Measurements from ENCODE around the gene FAM120B.

Gene FAM120B

GRCh38 chr6:170278743-170279094, 27.8 kb upstream of the FAM120B start:
- H3K4me3 Mint-ChIP-seq: no peak overlapping the region
- no peaks in the 10 kb centered on the region for H3K9me3 Mint-ChIP-seq
- intact Hi-C loops (cut with micrococcal nuclease): no loop called here
- H3K36me3 Mint-ChIP-seq (ENCODE audit: low read depth): no peaks in the 10 kb centered on the region
- peaks cover 5% of the 10 kb centered on the region for H3K4me1 Mint-ChIP-seq (ENCODE audit: low read depth)
- no peak overlapping the region for H3K27ac Mint-ChIP-seq
- H3K27me3 Mint-ChIP-seq: peaks cover 30% of the 10 kb centered on the region

GRCh38 chr6:170279426-170279825, 27.1 kb upstream of the FAM120B start:
- no peak overlapping the region for H3K4me3 Mint-ChIP-seq
- no peak overlapping the region for H3K27ac Mint-ChIP-seq
- peaks cover 5% of the 10 kb centered on the region for H3K4me1 Mint-ChIP-seq (ENCODE audit: low read depth)
- peaks cover 31% of the 10 kb centered on the region for H3K27me3 Mint-ChIP-seq
- H3K36me3 Mint-ChIP-seq (ENCODE audit: low read depth): no peaks in the 10 kb centered on the region
- intact Hi-C loops (cut with micrococcal nuclease): no loop called here
- no peaks in the 10 kb centered on the region for H3K9me3 Mint-ChIP-seq

GRCh38 chr6:170279977-170280688, 26.4 kb upstream of the FAM120B start:
- intact Hi-C loops (cut with micrococcal nuclease): no loop called here
- no peak overlapping the region for H3K27ac Mint-ChIP-seq
- peaks cover 5% of the 10 kb centered on the region for H3K4me1 Mint-ChIP-seq (ENCODE audit: low read depth)
- H3K27me3 Mint-ChIP-seq: peaks cover 34% of the 10 kb centered on the region
- no peaks in the 10 kb centered on the region for H3K9me3 Mint-ChIP-seq
- H3K4me3 Mint-ChIP-seq: peak overlapping the region; percentile 44
- no peaks in the 10 kb centered on the region for H3K36me3 Mint-ChIP-seq (ENCODE audit: low read depth)

- H3K36me3 Mint-ChIP-seq (ENCODE audit: low read depth): no peaks in the 10 kb centered on the region
- intact Hi-C loops (cut with micrococcal nuclease): no loop called here
- peak overlapping the region; percentile 44 for H3K4me3 Mint-ChIP-seq
- no peak overlapping the region for H3K27ac Mint-ChIP-seq
- peaks cover 37% of the 10 kb centered on the region for H3K27me3 Mint-ChIP-seq
- H3K4me1 Mint-ChIP-seq (ENCODE audit: low read depth): peaks cover 5% of the 10 kb centered on the region
- H3K9me3 Mint-ChIP-seq: no peaks in the 10 kb centered on the region
Measured at GRCh38 chr6:170280689-170281045, 25.9 kb upstream of the FAM120B start.

- Mint-ChIP-seq H3K4me3 (no peak overlapping the region), H3K36me3 (ENCODE audit: low read depth) (no peaks in the 10 kb centered on the region), H3K27ac (no peak overlapping the region), H3K27me3 (peaks cover 46% of the 10 kb centered on the region), H3K4me1 (ENCODE audit: low read depth) (peaks cover 5% of the 10 kb centered on the region), H3K9me3 (no peaks in the 10 kb centered on the region)
- intact Hi-C loops (cut with micrococcal nuclease): no loop called here
Measured at GRCh38 chr6:170281331-170282292, 24.9 kb upstream of the FAM120B start.

- Mint-ChIP-seq H3K9me3 (no peaks in the 10 kb centered on the region), H3K27me3 (peaks cover 53% of the 10 kb centered on the region), H3K36me3 (ENCODE audit: low read depth) (no peaks in the 10 kb centered on the region), H3K4me1 (ENCODE audit: low read depth) (peaks cover 5% of the 10 kb centered on the region), H3K27ac (no peak overlapping the region), H3K4me3 (no peak overlapping the region)
- intact Hi-C loops (cut with micrococcal nuclease): no loop called here
Measured at GRCh38 chr6:170282512-170283158, 23.9 kb upstream of the FAM120B start.

- Mint-ChIP-seq H3K9me3 (no peaks in the 10 kb centered on the region), H3K4me1 (ENCODE audit: low read depth) (peaks cover 3% of the 10 kb centered on the region), H3K27ac (no peak overlapping the region), H3K36me3 (ENCODE audit: low read depth) (no peaks in the 10 kb centered on the region), H3K4me3 (no peak overlapping the region), H3K27me3 (peaks cover 60% of the 10 kb centered on the region)
- intact Hi-C loops (cut with micrococcal nuclease): no loop called here
Measured at GRCh38 chr6:170283212-170284081, 23.1 kb upstream of the FAM120B start.

GRCh38 chr6:170284126-170284773, 22.3 kb upstream of the FAM120B start:
- Mint-ChIP-seq H3K27ac (no peak overlapping the region), H3K36me3 (ENCODE audit: low read depth) (no peaks in the 10 kb centered on the region), H3K4me1 (ENCODE audit: low read depth) (peaks cover 11% of the 10 kb centered on the region), H3K4me3 (no peak overlapping the region), H3K27me3 (peaks cover 65% of the 10 kb centered on the region), H3K9me3 (no peaks in the 10 kb centered on the region)
- intact Hi-C loops (cut with micrococcal nuclease): no loop called here

GRCh38 chr6:170284866-170285469, 21.6 kb upstream of the FAM120B start:
- peaks cover 17% of the 10 kb centered on the region for H3K4me1 Mint-ChIP-seq (ENCODE audit: low read depth)
- no peak overlapping the region for H3K4me3 Mint-ChIP-seq
- peaks cover under 1% of the 10 kb centered on the region for H3K36me3 Mint-ChIP-seq (ENCODE audit: low read depth)
- H3K9me3 Mint-ChIP-seq: no peaks in the 10 kb centered on the region
- peaks cover 68% of the 10 kb centered on the region for H3K27me3 Mint-ChIP-seq
- no peak overlapping the region for H3K27ac Mint-ChIP-seq
- intact Hi-C loops (cut with micrococcal nuclease): no loop called here

- Mint-ChIP-seq H3K27ac (no peak overlapping the region), H3K9me3 (no peaks in the 10 kb centered on the region), H3K4me1 (ENCODE audit: low read depth) (peaks cover 22% of the 10 kb centered on the region), H3K4me3 (no peak overlapping the region), H3K27me3 (peaks cover 71% of the 10 kb centered on the region), H3K36me3 (ENCODE audit: low read depth) (peaks cover 5% of the 10 kb centered on the region)
- intact Hi-C loops (cut with micrococcal nuclease): no loop called here
Measured at GRCh38 chr6:170285482-170285881, 21.1 kb upstream of the FAM120B start.

- Mint-ChIP-seq H3K36me3 (ENCODE audit: low read depth) (peaks cover 5% of the 10 kb centered on the region), H3K27me3 (peaks cover 73% of the 10 kb centered on the region), H3K4me3 (no peak overlapping the region), H3K9me3 (no peaks in the 10 kb centered on the region), H3K4me1 (ENCODE audit: low read depth) (peaks cover 27% of the 10 kb centered on the region), H3K27ac (no peak overlapping the region)
- intact Hi-C loops (cut with micrococcal nuclease): no loop called here
Measured at GRCh38 chr6:170286246-170286933, 20.2 kb upstream of the FAM120B start.

GRCh38 chr6:170286934-170287265, 19.7 kb upstream of the FAM120B start:
- H3K27ac Mint-ChIP-seq: no peak overlapping the region
- peaks cover 73% of the 10 kb centered on the region for H3K27me3 Mint-ChIP-seq
- H3K9me3 Mint-ChIP-seq: no peaks in the 10 kb centered on the region
- H3K4me1 Mint-ChIP-seq (ENCODE audit: low read depth): peaks cover 32% of the 10 kb centered on the region
- H3K4me3 Mint-ChIP-seq: no peak overlapping the region
- intact Hi-C loops (cut with micrococcal nuclease): no loop called here
- H3K36me3 Mint-ChIP-seq (ENCODE audit: low read depth): peaks cover 5% of the 10 kb centered on the region

All from dendritic cell treated with granulocyte-macrophage colony-stimulating factor and Interleukin-4, amounts not matched to agents 40 ng/mL and 50 ng/mL, for 4 days (primary cell).